T-helper 1 cell treated with Interleukin-12 subunit alpha and Interleukin-12 subunit beta and Interleukin-4 antibody, amounts not matched to agents 30 ng/mL and 1 ng/mL, for 36 hours (primary cell): ENCODE measurements around the gene MAMDC4. TPM values are rescaled to one million over a fixed set of nuclear protein-coding genes. Genes with fewer than 3 reads are reported as not detected.
"Not testable (repeated sequence)": the region's sequence is repeated elsewhere in the genome, so short reads cannot be mapped to it uniquely, and the experiment has no call there.

ENCODE experiments used
- intact Hi-C: fragments of 100-400 bp; cut with micrococcal nuclease; formaldehyde crosslinking; loops from one replicate; pipeline ENCODE4 v1.15.1; 2024
- total RNA-seq: library from RNA; stranded (reverse); gene quantifications from 2 replicates; pipeline ENCODE4 v1.2.3, GENCODE V29; 2022

The MAMDC4 gene
- total RNA-seq, 1 donor from 2014 or later, result 21.5 TPM

DNA sequence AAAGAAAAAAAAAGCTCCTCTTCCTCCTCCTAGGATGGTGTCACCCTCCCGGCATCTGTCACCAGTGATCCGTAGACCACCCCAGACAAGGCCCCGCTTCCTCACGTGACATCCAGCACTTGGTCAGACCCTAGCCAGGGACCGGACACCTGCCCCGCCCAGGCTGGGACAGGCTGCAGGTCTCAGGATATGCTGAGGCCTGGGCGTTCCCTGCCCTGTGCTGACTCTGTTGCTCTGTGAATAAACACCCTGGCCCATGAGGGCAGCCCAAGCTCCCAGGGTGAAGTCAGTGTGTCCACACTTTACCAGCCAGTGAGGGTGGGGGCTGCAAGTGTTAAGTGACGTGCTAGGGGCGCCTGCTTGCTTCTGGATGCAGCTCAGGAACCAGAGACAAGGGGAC lies 8.4 kb downstream of the MAMDC4 start:
- intact Hi-C loops, result no loop called here

DNA sequence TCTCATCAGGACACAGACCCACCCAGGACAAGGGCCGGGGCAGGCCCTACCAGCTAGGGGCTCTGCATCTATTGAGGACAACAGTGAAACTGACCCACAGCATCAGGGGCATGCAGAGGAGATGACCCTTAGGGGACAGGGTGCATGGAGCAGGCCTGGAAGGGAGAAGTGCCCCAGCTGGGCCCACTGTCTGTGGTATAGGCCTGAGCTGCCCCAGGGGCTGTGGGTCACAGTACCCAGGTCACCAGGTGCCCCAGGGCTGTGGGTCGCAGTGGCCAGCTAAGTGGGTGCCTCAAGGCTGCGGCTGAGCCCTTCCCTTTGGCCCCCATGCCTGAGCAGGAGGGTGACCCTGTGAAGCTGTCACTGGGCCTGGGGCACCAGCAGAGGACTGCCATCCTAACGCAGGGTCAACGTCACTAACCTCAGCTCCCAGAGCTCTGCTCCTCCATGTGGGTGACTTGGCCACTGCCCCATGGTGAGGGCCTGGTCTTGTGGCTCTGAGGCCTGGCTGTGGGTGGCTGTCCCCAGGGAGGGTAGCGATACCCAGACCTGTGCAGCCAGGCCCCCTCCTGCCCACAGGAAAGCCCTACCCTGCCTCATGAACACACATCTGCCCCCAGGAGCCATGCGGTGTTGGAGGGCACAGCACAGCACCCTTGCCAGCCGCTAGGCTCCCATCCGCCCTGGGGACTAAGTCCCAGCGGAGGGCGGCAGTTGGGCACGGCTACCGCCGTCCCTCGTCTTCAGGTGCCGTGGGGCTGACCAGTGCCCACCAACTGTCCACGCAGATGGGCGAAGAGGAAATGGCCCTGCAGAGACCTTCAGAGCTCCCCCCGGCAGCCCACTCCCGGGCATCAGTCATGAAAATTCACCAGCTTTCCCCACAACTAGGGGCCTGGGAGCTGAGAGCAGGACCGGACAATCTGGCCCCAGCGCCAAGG lies 9.1 kb downstream of the MAMDC4 start:
- intact Hi-C loops, result no loop called here

DNA sequence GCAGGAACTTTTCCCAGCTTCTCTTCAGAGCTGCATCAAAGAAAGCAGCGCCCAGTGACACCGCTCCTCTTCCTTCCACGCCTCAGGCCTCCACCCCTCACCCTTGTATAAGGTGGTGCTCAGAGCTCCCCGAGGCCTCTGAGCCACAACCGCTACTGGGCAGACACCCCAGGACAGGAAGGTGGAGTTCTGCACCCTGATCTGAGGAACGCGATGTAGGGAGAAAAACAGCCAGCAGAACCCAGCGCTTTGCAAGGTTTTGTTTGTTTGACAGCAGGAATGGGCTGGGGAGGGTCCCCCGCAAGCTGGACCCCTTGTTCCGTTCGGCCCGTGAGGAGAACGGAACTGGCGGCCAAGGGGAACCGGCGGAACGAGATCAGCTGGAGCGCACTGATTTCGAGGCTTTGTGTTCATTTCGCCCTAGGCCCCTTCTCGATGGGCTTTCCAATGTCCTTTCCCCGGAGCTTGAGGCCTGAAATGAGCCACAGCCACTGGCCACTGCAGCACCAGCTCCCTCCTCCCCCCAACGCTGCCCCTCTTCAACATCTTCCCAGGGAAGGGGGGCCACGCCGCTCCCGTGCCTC lies 9.8 kb downstream of the MAMDC4 start:
- intact Hi-C loops, result no loop called here

DNA sequence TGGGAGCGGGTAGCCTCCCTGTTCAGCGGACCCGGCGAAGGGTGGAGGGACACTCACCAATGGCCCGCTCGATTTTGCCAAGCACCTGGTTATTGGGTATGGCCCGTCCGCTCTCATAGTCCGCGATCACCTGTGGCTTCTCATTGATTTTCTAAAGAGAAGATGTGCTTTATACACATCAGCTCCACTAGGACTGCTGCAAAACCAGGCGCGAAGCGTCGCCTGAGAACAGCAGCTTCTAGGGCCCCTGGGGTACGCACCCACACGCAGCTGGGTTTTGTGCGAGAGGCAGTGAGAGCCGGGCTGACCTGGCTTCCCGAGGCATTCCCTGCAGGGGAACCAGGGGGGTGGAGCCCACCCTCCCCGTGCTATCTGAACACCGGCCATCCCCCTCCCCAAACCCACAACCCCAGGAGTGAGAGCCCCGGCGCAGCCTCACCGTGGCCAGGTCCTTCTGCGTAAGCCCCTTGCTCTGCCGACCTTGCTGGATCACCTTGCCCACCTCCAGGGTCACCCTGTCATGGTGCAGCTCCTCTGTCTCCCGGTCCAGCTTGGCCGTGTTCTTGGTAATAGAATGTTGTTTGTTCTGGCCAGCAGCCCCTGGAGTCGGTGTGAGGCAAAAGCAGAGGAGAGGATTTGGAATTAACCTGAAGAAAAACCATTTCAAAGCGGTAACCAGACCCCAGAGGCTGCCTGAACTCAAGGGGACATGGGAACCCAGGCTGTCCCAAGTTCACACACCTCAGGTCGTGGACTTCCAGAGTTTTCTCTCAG lies 10.9 kb downstream of the MAMDC4 start:
- intact Hi-C loops, result no loop called here

DNA sequence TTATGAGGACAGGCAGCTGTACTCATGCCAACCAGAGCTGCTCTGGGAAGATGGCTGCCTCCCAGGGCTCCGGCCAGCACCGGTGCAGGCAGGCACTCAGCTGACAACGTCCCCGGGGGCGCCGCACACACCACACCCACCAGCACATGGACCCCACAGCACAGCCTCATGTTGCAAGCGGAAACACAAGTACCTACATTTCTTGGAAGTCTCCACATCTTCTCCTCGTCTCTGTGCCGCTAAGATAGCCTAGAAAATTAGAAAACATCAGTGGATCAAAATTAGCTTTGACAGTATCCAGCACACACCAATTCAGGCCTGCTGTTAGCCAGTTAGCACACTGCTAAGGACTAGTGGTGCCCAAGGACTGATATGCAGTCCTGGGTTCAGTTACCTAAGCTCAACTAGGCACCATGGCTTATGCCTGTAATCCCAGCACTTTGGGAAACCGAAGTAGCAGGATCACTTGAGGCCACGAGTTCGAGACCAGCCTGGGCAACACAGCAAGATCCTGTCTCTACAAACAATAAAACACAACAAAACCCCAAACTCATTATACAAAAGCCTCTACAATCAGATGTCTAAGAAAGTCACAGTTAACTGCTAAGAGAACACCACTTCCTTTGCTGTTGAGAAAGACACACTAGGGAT lies 11.6 kb downstream of the MAMDC4 start:
- intact Hi-C loops, result no loop called here

DNA sequence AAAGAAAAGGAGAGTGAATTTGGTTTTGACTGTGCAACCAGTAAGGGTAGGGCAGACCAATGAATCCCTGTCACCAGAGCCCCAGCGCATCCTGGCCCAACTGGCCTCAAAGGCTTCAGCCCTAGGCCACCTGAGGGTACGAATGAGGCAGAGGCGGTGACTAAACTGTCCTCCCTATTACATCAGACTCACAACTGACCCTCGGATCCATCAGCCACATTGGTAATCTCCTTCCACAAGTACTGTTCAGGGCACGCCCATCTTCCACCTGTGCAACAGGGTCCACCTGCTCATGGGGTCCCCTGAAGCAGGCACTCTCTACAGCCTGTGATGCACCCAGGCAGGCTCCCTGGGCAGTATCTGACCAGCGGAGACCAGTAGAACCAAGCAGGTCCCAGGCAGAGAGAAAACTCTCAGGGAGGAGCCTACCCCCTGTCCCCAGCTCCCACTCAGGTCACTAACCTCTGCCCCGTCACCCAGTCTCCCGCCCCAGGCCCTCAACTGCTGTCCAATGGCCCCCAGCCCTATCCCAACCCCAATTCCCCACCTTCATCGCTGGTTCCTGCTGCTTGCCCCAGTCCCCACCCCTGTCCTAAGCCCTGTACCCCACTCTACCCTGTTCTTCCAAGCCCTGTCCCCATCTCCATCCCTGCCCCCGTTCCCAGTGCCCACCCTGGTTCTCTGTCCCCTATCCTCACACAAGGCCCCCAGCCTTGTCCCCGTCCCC lies 13.1 kb downstream of the MAMDC4 start:
- intact Hi-C loops, result no loop called here

DNA sequence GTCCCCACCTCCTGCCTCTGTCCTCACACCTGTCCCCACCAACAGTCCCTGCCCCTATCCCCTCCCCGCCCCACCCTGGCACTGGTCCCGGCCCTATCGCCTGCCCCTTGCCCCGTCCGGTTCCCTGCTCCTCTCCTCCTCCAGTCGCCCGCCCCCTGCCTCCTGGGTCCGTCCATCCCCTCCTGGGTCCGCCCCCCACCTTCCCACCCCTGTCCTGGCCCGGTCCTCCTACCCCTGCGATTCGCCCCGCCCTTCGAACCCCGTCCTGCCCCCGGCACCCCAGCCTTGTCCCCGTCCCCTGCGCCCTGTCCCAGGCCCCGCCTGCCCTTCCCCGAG lies 13.6 kb downstream of the MAMDC4 start:
- intact Hi-C loops, result loop anchor here (1.0 to 2.0 kb wide), 5 partner anchors 16 to 65 kb away; partner anchors contain the start of genes PHPT1 and TRAF2

DNA sequence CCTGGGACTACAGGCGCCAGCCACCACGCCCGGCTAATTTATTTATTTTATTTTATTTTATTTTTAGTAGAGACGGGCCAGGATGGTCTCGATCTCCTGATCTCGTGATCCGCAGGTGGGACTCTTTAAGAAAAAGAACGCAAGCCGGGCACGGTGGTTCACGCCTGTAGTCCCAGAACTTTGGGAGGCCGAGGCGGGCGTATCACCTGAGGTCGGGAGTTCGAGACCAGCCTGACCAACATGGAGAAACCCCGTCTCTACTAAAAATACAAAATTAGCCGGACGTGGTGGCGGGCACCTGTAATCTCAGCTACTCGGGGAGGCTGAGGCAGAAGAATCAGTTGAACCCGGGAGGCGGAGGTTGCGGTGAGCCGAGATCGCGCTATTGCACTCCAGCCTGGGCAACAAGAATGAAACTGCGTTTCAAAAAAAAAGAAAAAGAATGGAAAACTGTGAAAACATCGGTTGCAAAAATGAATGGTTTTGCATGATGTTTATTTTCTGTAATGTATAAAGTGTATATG lies 14.8 kb downstream of the MAMDC4 start:
- intact Hi-C loops, result loop anchor here (1.0 to 2.0 kb wide), 5 partner anchors 15 to 66 kb away; partner anchors contain the start of genes PHPT1 and TRAF2

DNA sequence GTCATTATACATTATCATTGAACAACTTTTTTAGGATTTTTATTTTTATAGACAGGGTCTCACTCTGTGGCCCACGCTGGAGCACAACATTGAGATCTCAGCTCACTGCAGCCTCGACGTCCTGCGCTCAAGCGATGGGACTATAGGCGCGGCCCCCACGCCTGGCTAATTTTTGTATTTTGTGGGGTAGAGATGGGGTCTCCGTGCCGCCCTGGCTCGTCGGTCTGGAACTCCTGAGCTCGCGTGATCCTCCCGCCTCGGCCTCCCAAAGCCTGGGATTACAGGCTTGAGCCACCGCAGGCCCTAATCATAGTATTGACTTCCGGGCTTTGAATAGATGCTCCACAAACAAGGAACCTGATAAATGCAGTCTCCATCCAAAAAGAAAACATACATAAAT lies 15.3 kb downstream of the MAMDC4 start:
- intact Hi-C loops, result loop anchor here (2.0 kb wide), 1 partner anchor 67 kb away; no protein-coding TSS in a partner anchor

DNA sequence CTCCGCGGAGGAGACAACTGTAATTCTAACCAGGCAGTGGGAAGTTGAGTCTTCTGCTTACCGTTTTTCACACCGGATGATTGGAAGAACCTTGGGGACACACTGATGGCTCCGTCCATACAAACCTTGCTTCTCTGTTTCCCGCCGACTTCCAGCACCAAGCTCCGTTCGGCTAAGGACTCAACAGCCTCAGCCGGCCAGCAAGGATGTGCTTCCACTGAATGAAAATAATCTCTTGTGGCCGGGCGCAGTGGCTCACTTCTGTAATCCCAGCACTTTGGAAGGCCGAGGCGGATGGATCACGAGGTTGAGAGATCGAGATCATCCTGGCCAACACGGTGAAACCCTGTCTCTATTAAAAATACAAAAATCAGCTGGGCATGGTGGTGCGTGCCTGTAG lies 15.8 kb downstream of the MAMDC4 start:
- intact Hi-C loops, result loop anchor here (2.0 kb wide), 1 partner anchor 67 kb away; no protein-coding TSS in a partner anchor

DNA sequence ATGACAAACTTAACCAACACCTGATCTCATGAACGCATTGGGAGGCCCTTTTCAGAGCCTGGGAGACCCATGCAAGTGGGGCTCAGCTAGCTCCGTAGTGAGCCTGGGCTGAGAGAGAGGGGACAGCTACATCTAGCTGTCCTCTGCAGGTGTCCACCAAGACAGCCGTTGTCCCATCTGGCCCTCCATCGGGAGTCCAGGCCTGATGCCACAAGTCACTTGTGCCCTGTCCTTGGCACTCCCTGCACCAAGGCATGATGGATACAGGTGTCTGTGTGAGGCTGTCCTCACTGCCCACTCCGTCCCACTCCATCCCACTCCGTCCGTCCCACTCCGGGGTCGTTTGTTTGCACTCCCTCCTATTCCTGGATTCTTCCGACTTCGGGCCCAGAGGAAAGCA lies 16.5 kb downstream of the MAMDC4 start:
- intact Hi-C loops, result no loop called here

DNA sequence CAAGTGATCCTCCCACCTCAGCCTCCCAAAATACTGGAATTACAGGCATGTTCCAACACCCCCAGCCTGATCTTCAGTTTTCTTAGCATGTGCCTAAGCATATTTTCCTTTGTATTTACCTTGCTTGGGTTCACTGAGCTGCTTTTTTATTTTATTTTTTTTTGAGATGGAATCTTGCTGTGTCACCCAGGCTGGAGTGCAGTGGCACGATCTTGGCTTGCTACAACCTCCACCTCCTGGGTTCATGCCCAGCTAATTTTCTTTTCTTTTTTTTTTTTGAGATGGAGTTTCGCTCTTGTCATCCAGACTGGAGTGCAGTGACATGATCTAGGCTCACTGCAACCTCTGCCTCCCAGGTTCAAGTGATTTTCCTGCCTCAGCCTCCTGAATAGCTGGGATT lies 17.5 kb downstream of the MAMDC4 start:
- intact Hi-C loops, result not testable (repeated sequence)

DNA sequence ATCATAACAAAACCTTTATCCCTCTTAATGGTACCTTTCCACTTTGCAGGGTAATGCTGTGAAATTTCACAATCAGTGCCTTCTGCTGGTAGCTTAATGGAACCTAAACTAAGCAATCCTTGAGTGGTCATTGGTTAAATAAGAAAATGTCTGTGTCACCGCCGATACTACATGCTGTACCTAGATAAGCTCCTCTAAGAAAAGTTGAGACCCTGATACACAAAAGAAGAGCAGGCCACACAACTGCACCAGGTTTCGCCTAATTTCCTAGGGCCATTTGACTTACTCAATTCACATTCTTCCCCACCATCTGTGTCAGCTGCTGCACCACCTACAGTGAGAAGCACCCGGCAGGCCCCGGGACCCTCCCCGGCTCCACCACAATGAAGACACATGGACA lies 23.0 kb downstream of the MAMDC4 start:
- intact Hi-C loops, result no loop called here

DNA sequence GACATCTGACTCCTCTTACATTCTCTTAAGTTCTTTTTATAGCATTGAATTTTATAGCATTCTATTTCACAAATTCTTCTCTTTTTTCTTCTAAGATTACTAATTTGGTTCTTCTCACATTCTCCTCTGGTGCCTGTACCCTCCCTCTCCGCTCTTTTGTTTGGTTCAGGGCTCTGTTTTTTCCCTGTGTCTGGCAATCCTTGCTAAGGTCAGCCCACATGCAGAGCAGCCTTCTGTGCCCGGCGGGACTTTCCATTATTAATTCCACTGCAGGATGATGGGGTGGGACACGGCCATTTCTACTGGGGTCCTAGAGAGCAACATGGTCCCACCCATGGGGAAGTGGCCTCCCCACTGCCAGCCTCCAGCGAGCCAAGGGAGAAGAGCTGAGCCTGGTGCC lies 24.3 kb downstream of the MAMDC4 start:
- intact Hi-C loops, result no loop called here

DNA sequence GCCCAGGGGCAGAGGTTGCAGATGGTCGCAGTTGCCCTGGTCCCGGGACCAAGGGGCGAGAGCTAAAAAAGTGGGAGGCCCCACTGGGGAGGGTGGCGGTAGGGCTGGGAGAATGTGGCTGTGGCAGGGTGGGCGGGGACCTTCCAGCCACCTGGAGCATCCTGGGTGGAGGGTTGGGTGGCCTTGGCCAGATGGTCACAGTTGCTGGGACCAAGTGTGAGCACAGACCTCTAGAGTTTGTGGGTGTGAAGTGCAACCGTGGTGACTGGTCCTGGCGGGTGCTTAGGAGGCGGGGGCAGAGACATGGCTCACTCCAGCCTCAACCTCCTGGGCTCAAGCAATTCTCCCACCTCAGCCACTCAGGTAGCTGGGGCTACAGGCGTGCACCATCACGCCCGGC lies 28.5 kb downstream of the MAMDC4 start:
- intact Hi-C loops, result loop anchor here (5.0 to 10.0 kb wide), 3 partner anchors 73 to 396 kb away; partner anchors contain the start of genes CYSRT1, RABL6, RNF208 and RNF224

DNA sequence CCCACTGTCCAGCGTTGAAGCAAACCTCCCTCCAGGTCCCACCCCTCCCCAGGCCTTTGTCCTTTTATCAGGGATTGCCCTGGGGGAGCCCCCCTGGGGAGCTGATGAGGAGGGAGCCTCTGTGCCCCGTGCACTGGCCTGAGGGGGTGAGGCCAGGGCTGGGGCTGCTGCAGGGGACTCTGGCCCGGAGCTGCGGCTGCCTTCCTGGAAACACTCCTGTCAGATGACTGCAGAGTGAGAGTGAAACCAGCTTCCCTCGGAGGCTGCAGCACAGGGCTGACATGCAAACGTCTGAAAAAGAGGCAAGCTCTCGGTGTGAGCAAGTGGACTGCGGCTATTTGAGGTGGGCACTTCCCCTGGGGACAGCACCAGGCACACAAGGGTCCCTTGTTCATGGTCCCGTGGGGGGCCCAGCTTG lies 29.6 kb downstream of the MAMDC4 start:
- intact Hi-C loops, result loop anchor here (1.0 to 10.0 kb wide), 10 partner anchors 15 to 397 kb away; partner anchors contain the start of genes CYSRT1, EDF1, FBXW5 and PHPT1

DNA sequence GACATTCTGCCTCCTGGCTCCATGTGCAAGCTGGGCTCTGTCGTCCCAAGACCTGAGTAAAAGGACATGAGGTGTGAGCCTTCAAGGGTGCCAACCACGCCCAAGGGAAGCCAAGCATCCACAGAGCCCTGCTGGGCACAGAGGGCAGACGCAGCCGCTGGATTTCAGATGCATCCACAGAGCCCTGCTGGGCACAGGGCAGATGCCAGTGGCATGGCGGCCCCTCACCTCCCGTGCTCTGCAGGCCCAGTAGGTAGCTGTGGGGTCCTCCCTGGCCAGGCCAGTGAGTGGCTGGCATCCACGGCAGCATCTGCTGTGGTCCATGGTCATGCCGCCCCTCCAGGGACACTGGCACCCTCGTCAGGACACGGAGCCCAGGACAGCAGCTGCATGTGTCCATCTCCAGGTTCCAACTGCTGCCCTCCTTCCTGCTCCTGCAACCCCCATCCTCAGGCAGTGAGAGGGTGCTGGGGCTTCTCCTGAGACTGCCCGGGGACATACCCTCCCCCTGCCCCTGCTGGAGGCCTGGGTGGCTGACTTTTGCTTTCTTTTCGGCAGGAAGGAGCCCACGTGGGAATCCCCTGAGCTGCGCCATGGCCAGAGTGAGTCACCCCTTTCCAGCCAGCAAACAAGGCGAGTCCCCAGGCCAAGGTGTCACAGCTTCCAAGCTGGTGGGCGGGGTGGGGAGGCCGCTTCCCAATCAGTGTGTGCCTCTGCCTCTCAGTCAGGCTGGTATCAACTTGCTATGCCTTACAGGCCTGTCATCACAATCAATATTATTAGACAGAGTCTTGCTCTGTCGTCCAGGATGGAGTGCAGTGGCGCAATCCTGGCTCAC lies 30.2 kb downstream of the MAMDC4 start:
- intact Hi-C loops, result loop anchor here (1.0 to 10.0 kb wide), 10 partner anchors 16 to 398 kb away; partner anchors contain the start of genes CYSRT1, EDF1, FBXW5 and PHPT1

DNA sequence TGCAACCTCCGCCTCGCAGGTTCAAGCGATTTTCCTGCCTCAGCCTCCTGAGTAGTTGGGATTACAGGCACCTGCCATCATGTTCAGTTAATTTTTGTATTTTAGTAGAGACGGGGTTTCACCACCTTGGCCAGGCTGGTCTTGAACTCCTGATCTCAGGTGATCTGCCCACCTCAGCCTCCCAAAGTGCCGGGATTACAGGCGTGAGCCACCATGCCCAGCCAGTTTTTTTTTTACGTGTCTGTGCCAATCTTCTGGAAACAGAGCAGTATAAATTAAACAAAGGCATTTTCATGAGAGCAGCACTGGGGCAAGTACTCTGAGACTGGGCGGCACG lies 30.8 kb downstream of the MAMDC4 start:
- intact Hi-C loops, result loop anchor here (1.0 to 10.0 kb wide), 10 partner anchors 17 to 398 kb away; partner anchors contain the start of genes CYSRT1, EDF1, FBXW5 and PHPT1

DNA sequence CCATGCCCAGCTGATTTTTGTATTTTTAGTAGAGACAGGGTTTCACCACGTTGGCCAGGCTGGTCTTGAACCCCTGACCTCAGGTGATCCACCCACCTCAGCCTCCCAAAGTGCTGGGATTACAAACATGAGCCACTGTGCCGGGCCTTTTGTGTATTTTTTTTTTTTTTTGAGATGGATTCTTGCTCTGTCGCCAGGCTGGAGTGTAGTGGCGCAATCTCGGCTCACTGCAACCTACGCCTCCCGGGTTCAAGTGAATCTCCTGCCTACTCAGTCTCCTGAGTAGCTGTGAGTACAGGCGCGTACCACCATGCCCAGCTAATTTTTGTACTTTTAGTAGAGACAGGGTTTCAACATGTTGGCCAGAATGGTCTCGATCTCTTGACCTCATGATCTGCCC lies 31.5 kb downstream of the MAMDC4 start:
- intact Hi-C loops, result loop anchor here (5.0 to 10.0 kb wide), 3 partner anchors 76 to 399 kb away; partner anchors contain the start of genes CYSRT1, RABL6, RNF208 and RNF224
